Smooth muscle cell (in vitro differentiated cells): ENCODE data around the gene STK32C. TPM values are rescaled to one million over a fixed set of nuclear protein-coding genes. Genes with fewer than 3 reads are reported as not detected.

Experiments used
- DNase-seq: peaks from one replicate; lab custom pipeline; 2025; ENCODE audit not compliant: unreplicated experiment; lab: John Stamatoyannopoulos, UW
- H2AFZ ChIP-seq: fragments of 200-600 bp; sonication (generic); 2 replicates; pipeline ENCODE4 v1.6.0; 2016; ENCODE audit warnings: antibody characterized with exemption, low read depth, mild to moderate bottlenecking
- H3F3A ChIP-seq: fragments of 200-600 bp; sonication (generic); 2 replicates; pipeline ENCODE4 v1.6.0; 2017; ENCODE audit warnings: antibody characterized with exemption, low read depth
- H3K27ac ChIP-seq: fragments of 200-600 bp; sonication (generic); 2 replicates; pipeline ENCODE4 v1.5.1; 2016; ENCODE audit warnings: low read depth, mild to moderate bottlenecking
- H3K27me3 ChIP-seq: fragments of 200-600 bp; sonication (generic); 2 replicates; pipeline ENCODE4 v1.6.1; 2016; ENCODE audit warnings: low read depth, mild to moderate bottlenecking
- H3K36me3 ChIP-seq: fragments of 200-600 bp; sonication (generic); 2 replicates; pipeline ENCODE4 v1.5.1; 2016; ENCODE audit warnings: low read depth
- H3K4me1 ChIP-seq: fragments of 200-600 bp; sonication (generic); 2 replicates; pipeline ENCODE4 v1.5.1; 2016; ENCODE audit warnings: low read depth
- H3K4me2 ChIP-seq: fragments of 200-600 bp; sonication (generic); 2 replicates; pipeline ENCODE4 v1.6.0; 2016; ENCODE audit warnings: mild to moderate bottlenecking
- H3K4me3 ChIP-seq: fragments of 200-600 bp; sonication (generic); 2 replicates; pipeline ENCODE4 v1.5.1; 2016; ENCODE audit warnings: mild to moderate bottlenecking
- H3K79me2 ChIP-seq: fragments of 200-600 bp; sonication (generic); 2 replicates; pipeline ENCODE4 v1.6.0; 2016; ENCODE audit warnings: low read depth, mild to moderate bottlenecking
- H3K9ac ChIP-seq: fragments of 200-600 bp; sonication (generic); 2 replicates; pipeline ENCODE4 v1.6.0; 2016; ENCODE audit warnings: low read depth
- H3K9me3 ChIP-seq: fragments of 200-600 bp; sonication (generic); replicated peaks from 2 replicates; pipeline ENCODE4 v1.5.1; 2016; ENCODE audit warnings: low read depth
- H4K20me1 ChIP-seq: fragments of 200-600 bp; sonication (generic); 2 replicates; pipeline ENCODE4 v1.6.0; 2016; ENCODE audit warnings: low read depth
- WGBS: methylation state at CpG from one replicate; pipeline ENCODE4 v1.1.7; 2016; ENCODE audit warnings: low lambda C conversion rate; 5-methylcytosine and 5-hydroxymethylcytosine counted together
- polyA plus RNA-seq: library from polyadenylated mRNA; unstranded; fragments of >200 nt; fragmentation: Nextera tagmentation; extraction: Ambion mirVana; gene quantifications from 2 replicates; pipeline ENCODE4 v1.2.1, GENCODE V29; 2016
- total RNA-seq: library from RNA; depleted of rRNA; stranded (reverse); fragments of >200 nt; gene quantifications from 2 replicates; pipeline ENCODE4 v1.2.3, GENCODE V29; 2014
- TF ChIP-seq, protein P1 (sequence below): fragments of 200-600 bp; sonication (generic); IDR thresholded peaks from 2 replicates; pipeline ENCODE4 v1.5.1; 2017; ENCODE audit warnings: borderline replicate concordance, mild to moderate bottlenecking, antibody characterized with exemption; ENCODE audit not compliant: insufficient read depth, poor library complexity, severe bottlenecking

STK32C gene
- total and polyA plus RNA-seq, 2 experiments from 2014 or later, result 2.3 to 13.2 TPM

DNA sequence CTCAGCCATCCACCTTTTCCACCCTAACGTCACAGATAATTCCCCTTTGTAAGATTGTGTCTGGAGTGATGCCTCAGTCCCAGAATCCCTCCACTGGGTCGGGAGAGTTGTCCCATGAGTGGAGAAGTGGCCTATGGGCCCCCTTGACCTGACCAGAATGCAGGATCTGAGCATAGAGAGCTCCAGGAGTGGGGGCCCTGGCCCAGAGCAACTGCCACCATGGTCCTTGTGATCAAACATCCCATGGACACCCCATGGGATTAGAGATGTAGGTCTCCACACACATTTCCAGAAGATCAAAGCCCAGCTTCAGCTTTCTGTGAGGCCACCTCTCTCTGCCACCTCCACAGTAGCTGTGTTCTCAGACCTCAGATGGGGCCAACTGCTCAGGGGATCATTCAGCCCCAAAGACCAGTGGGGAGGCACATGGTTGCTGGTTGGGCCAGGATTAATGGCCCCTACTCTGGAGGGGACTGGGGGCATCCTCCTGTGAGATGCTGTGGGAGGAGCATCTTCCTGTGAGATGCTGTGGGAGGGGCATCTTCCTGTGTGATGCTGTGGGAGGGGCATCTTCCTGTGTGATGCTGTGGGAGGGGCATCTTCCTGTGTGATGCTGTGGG lies 149.5 kb downstream of the STK32C start:
- no peaks in the 10 kb centered on the region for H3K9me3 ChIP-seq
- H3K4me3 ChIP-seq, result no peak overlapping the region
- no peaks in the 10 kb centered on the region for H4K20me1 ChIP-seq
- TF ChIP-seq, protein P1, sequence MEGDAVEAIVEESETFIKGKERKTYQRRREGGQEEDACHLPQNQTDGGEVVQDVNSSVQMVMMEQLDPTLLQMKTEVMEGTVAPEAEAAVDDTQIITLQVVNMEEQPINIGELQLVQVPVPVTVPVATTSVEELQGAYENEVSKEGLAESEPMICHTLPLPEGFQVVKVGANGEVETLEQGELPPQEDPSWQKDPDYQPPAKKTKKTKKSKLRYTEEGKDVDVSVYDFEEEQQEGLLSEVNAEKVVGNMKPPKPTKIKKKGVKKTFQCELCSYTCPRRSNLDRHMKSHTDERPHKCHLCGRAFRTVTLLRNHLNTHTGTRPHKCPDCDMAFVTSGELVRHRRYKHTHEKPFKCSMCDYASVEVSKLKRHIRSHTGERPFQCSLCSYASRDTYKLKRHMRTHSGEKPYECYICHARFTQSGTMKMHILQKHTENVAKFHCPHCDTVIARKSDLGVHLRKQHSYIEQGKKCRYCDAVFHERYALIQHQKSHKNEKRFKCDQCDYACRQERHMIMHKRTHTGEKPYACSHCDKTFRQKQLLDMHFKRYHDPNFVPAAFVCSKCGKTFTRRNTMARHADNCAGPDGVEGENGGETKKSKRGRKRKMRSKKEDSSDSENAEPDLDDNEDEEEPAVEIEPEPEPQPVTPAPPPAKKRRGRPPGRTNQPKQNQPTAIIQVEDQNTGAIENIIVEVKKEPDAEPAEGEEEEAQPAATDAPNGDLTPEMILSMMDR, result no peak
- no peak overlapping the region for H3K27ac ChIP-seq
- H3K4me1 ChIP-seq, result no peaks in the 10 kb centered on the region
- no peak overlapping the region for H3K9ac ChIP-seq
- whole genome bisulfite sequencing, result 55% methylated on average over 2 of the region's 2 CpGs
- no peaks in the 10 kb centered on the region for H3F3A ChIP-seq
- H3K4me2 ChIP-seq, result no peak overlapping the region
- no peaks in the 10 kb centered on the region for H3K36me3 ChIP-seq
- no peak overlapping the region for H2AFZ ChIP-seq
- H3K27me3 ChIP-seq, result peaks cover 5% of the 10 kb centered on the region
- no peak for DNase-seq
- no peaks in the 10 kb centered on the region for H3K79me2 ChIP-seq

Other genes with a start within 250 kb of the STK32C start
- not detected in 2 replicates for gene JAKMIP3, start 242.0 kb downstream of the STK32C start, total RNA-seq
- gene JAKMIP3, start 242.0 kb downstream of the STK32C start, polyA plus RNA-seq, result 0.09 and 0.37 TPM in 2 replicates
- 7.4 and 7.6 TPM in 2 replicates for gene DPYSL4, start 121.0 kb downstream of the STK32C start, total RNA-seq
- gene DPYSL4, start 121.0 kb downstream of the STK32C start, polyA plus RNA-seq, result 6.0 and 8.2 TPM in 2 replicates
- gene LRRC27, start 24.2 kb upstream of the STK32C start, total RNA-seq, result 6.3 and 7.6 TPM in 2 replicates
- 11.5 and 12.8 TPM in 2 replicates for gene LRRC27, start 24.2 kb upstream of the STK32C start, polyA plus RNA-seq
- 6.9 and 13.2 TPM in 2 replicates for gene PWWP2B, start 89.2 kb upstream of the STK32C start, total RNA-seq
- 8.3 and 9.3 TPM in 2 replicates for gene PWWP2B, start 89.2 kb upstream of the STK32C start, polyA plus RNA-seq
- 48.0 and 65.9 TPM in 2 replicates for gene INPP5A, start 229.8 kb upstream of the STK32C start, total RNA-seq
- gene INPP5A, start 229.8 kb upstream of the STK32C start, polyA plus RNA-seq, result 49.1 and 55.9 TPM in 2 replicates